Smooth muscle cell (in vitro differentiated cells): ENCODE data around the gene MICAL3. TPM values are rescaled to one million over a fixed set of nuclear protein-coding genes. Genes with fewer than 3 reads are reported as not detected.
A peak's percentile ranks its signal among the peaks of the same experiment; 100 is the strongest.

Experiments
- DNase-seq: peaks from one replicate; lab custom pipeline; 2025; ENCODE audit not compliant: unreplicated experiment; lab: John Stamatoyannopoulos, UW
- H2AFZ ChIP-seq: fragments of 200-600 bp; sonication (generic); 2 replicates; pipeline ENCODE4 v1.6.0; 2016; ENCODE audit warnings: antibody characterized with exemption, low read depth, mild to moderate bottlenecking
- H3F3A ChIP-seq: fragments of 200-600 bp; sonication (generic); 2 replicates; pipeline ENCODE4 v1.6.0; 2017; ENCODE audit warnings: antibody characterized with exemption, low read depth
- H3K27ac ChIP-seq: fragments of 200-600 bp; sonication (generic); 2 replicates; pipeline ENCODE4 v1.5.1; 2016; ENCODE audit warnings: low read depth, mild to moderate bottlenecking
- H3K27me3 ChIP-seq: fragments of 200-600 bp; sonication (generic); 2 replicates; pipeline ENCODE4 v1.6.1; 2016; ENCODE audit warnings: low read depth, mild to moderate bottlenecking
- H3K36me3 ChIP-seq: fragments of 200-600 bp; sonication (generic); 2 replicates; pipeline ENCODE4 v1.5.1; 2016; ENCODE audit warnings: low read depth
- H3K4me1 ChIP-seq: fragments of 200-600 bp; sonication (generic); 2 replicates; pipeline ENCODE4 v1.5.1; 2016; ENCODE audit warnings: low read depth
- H3K4me2 ChIP-seq: fragments of 200-600 bp; sonication (generic); 2 replicates; pipeline ENCODE4 v1.6.0; 2016; ENCODE audit warnings: mild to moderate bottlenecking
- H3K4me3 ChIP-seq: fragments of 200-600 bp; sonication (generic); 2 replicates; pipeline ENCODE4 v1.5.1; 2016; ENCODE audit warnings: mild to moderate bottlenecking
- H3K79me2 ChIP-seq: fragments of 200-600 bp; sonication (generic); 2 replicates; pipeline ENCODE4 v1.6.0; 2016; ENCODE audit warnings: low read depth, mild to moderate bottlenecking
- H3K9ac ChIP-seq: fragments of 200-600 bp; sonication (generic); 2 replicates; pipeline ENCODE4 v1.6.0; 2016; ENCODE audit warnings: low read depth
- H3K9me3 ChIP-seq: fragments of 200-600 bp; sonication (generic); replicated peaks from 2 replicates; pipeline ENCODE4 v1.5.1; 2016; ENCODE audit warnings: low read depth
- H4K20me1 ChIP-seq: fragments of 200-600 bp; sonication (generic); 2 replicates; pipeline ENCODE4 v1.6.0; 2016; ENCODE audit warnings: low read depth
- WGBS: methylation state at CpG from one replicate; pipeline ENCODE4 v1.1.7; 2016; ENCODE audit warnings: low lambda C conversion rate; 5-methylcytosine and 5-hydroxymethylcytosine counted together
- polyA plus RNA-seq: library from polyadenylated mRNA; unstranded; fragments of >200 nt; fragmentation: Nextera tagmentation; extraction: Ambion mirVana; gene quantifications from 2 replicates; pipeline ENCODE4 v1.2.1, GENCODE V29; 2016
- total RNA-seq: library from RNA; depleted of rRNA; stranded (reverse); fragments of >200 nt; gene quantifications from 2 replicates; pipeline ENCODE4 v1.2.3, GENCODE V29; 2014
- TF ChIP-seq, protein P1 (sequence below): fragments of 200-600 bp; sonication (generic); IDR thresholded peaks from 2 replicates; pipeline ENCODE4 v1.5.1; 2017; ENCODE audit warnings: borderline replicate concordance, mild to moderate bottlenecking, antibody characterized with exemption; ENCODE audit not compliant: insufficient read depth, poor library complexity, severe bottlenecking

Gene MICAL3
- total and polyA plus RNA-seq, 2 experiments from 2014 or later = 3.1 to 28.6 TPM

DNA sequence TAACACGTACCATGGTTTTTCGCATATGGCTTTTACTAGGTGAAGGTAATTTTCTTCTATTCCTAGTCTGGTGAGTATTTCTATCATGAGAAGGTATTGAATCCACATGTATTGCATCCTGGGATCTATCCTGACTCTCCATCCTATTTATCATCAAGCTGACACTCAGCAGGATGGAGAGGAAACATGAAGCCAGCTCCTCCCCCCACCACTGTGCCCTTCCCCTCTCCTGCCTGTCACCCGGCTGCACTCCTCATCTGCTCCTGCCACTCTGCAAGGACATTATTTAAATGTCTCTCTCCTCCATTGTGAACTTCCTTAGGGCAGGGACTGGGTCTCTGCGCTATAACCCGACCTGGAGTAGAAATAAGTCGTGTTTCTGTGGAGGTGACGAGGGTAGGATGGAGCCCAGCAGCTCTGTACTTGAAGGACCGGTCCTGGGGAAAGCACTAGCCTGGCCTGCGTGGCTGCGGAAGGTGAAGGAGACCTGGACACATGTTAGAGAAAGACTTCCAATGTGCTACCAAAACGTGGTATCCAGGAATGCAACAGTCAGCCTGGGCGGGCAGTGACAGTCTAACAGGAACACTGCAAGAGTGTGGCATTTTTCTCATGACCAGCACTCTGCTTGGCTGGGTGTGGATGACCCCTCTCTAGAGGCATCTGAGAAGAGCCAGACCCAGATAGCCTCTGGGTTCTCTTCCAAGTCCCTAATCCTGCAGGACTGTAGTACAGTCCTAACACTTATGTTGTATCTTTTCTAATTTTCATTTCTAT lies 111.2 kb downstream of the MICAL3 start:
- Histone ChIP-seq H3K27me3 (no peaks in the 10 kb centered on the region), H3K4me3 (no peak overlapping the region), H3K79me2 (peaks cover 80% of the 10 kb centered on the region), H3K27ac (peak overlapping the region; percentile 91), H3K9me3 (no peaks in the 10 kb centered on the region), H2AFZ (no peak overlapping the region), H4K20me1 (peaks cover 41% of the 10 kb centered on the region), H3K9ac (no peak overlapping the region), H3F3A (peaks cover 28% of the 10 kb centered on the region), H3K4me1 (peaks cover 19% of the 10 kb centered on the region), H3K4me2 (peak overlapping the region; percentile 52), H3K36me3 (no peaks in the 10 kb centered on the region)
- 63% methylated on average over 12 of the region's 12 CpGs for WGBS
- TF ChIP-seq, protein P1, sequence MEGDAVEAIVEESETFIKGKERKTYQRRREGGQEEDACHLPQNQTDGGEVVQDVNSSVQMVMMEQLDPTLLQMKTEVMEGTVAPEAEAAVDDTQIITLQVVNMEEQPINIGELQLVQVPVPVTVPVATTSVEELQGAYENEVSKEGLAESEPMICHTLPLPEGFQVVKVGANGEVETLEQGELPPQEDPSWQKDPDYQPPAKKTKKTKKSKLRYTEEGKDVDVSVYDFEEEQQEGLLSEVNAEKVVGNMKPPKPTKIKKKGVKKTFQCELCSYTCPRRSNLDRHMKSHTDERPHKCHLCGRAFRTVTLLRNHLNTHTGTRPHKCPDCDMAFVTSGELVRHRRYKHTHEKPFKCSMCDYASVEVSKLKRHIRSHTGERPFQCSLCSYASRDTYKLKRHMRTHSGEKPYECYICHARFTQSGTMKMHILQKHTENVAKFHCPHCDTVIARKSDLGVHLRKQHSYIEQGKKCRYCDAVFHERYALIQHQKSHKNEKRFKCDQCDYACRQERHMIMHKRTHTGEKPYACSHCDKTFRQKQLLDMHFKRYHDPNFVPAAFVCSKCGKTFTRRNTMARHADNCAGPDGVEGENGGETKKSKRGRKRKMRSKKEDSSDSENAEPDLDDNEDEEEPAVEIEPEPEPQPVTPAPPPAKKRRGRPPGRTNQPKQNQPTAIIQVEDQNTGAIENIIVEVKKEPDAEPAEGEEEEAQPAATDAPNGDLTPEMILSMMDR = no peak
- no peak for DNase-seq

DNA sequence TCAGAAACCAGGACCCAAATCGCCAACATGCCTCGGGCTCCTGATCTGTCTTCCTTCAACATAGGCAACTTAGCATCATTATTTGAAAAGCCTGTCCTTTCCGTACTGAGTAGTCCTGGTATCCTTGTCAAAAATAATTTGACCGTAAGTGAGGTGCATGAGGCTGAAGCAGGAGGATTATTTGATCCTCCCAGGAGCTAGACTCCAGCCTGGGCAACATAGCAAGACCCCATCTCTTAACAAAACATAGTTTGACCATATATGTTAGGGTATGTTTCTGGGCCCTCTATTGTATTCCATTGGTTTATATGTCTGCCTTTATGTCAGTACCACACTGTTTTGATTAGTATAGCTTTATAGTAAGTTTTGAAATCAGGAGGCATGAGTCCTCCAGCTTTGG lies 112.5 kb downstream of the MICAL3 start:
- Histone ChIP-seq H3K79me2 (peaks cover 80% of the 10 kb centered on the region), H3K27ac (peak overlapping the region; percentile 91), H3F3A (peaks cover 27% of the 10 kb centered on the region), H3K9me3 (no peaks in the 10 kb centered on the region), H3K9ac (peak overlapping the region; percentile 74), H3K27me3 (no peaks in the 10 kb centered on the region), H3K4me1 (peaks cover 19% of the 10 kb centered on the region), H3K4me2 (peak overlapping the region; percentile 74), H2AFZ (no peak overlapping the region), H3K4me3 (no peak overlapping the region), H4K20me1 (peaks cover 43% of the 10 kb centered on the region), H3K36me3 (no peaks in the 10 kb centered on the region)
- no peak for DNase-seq
- TF ChIP-seq, protein P1 = no peak
- WGBS = 95% methylated on average over 4 of the region's 4 CpGs

DNA sequence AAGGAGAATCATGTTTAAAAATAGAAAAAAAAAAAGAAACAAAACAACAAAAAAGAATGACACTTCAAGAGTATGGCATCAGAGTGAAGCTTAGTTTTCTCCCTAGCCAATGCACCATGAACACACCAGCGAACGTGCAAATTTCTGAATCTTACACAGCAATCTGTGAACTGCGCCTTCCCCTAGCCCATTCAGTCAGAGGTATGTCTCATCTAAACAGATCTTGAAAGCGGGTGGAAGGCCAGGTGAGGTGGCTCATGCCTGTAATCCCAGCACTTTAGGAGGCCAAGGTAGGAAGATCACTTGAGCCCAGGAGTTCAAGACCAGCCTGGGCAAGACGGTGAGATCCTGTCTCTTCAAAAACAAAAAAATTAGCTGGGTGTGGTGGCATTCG lies 113.1 kb downstream of the MICAL3 start:
- H3K9ac ChIP-seq = peak overlapping the region; percentile 74
- H3K4me1 ChIP-seq = peaks cover 19% of the 10 kb centered on the region

More for the DNA sequence above, 113.1 kb downstream of the MICAL3 start:
- peaks cover 27% of the 10 kb centered on the region for H3F3A ChIP-seq
- H3K4me2 ChIP-seq = peak overlapping the region; percentile 74
- H3K9me3 ChIP-seq = no peaks in the 10 kb centered on the region
- H3K27ac ChIP-seq = peak overlapping the region; percentile 91
- WGBS = 86% methylated on average over 6 of the region's 6 CpGs
- peaks cover 43% of the 10 kb centered on the region for H4K20me1 ChIP-seq
- H3K4me3 ChIP-seq = no peak overlapping the region
- H3K36me3 ChIP-seq = no peaks in the 10 kb centered on the region
- DNase-seq = no peak
- no peaks in the 10 kb centered on the region for H3K27me3 ChIP-seq
- TF ChIP-seq, protein P1 = no peak
- no peak overlapping the region for H2AFZ ChIP-seq
- peaks cover 80% of the 10 kb centered on the region for H3K79me2 ChIP-seq
